Panc1 (cell line): Measurements from ENCODE around the gene ATE1.

ENCODE experiments used
- CTCF ChIP-seq: fragments of 450-650 bp; IDR thresholded peaks from 2 replicates; pipeline ENCODE4 v1.5.1; 2017; ENCODE audit warnings: mild to moderate bottlenecking
- POLR2AphosphoS5 ChIP-seq: IDR thresholded peaks from 2 replicates; pipeline ENCODE4 v1.6.1; 2012; ENCODE audit warnings: mild to moderate bottlenecking, low read depth, low read length, moderate library complexity
- SIN3A ChIP-seq: IDR thresholded peaks from 2 replicates; pipeline ENCODE4 v1.6.1; 2012; ENCODE audit warnings: low read depth, mild to moderate bottlenecking, low read length, moderate library complexity, borderline replicate concordance; ENCODE audit not compliant: insufficient read depth

GRCh38 chr10:121811386-121811785 lies 116.4 kb downstream of the ATE1 start:
- no peak for TF ChIP-seq POLR2AphosphoS5
- no peak for TF ChIP-seq CTCF
- no peak for TF ChIP-seq SIN3A
